GOT3 (cell line): ENCODE data around the gene MYO1E.
"Not testable (repeated sequence)": the region's sequence is repeated elsewhere in the genome, so short reads cannot be mapped to it uniquely, and the experiment has no call there.

Experiments
- DNase-seq: peaks from one replicate; lab custom pipeline; 2025; ENCODE audit warnings: mixed read lengths; lab: John Stamatoyannopoulos, UW

The MYO1E gene

GRCh38 chr15:59162080-59162479 lies 210.6 kb downstream of the MYO1E start:
- not testable (repeated sequence) for DNase-seq

DNA sequence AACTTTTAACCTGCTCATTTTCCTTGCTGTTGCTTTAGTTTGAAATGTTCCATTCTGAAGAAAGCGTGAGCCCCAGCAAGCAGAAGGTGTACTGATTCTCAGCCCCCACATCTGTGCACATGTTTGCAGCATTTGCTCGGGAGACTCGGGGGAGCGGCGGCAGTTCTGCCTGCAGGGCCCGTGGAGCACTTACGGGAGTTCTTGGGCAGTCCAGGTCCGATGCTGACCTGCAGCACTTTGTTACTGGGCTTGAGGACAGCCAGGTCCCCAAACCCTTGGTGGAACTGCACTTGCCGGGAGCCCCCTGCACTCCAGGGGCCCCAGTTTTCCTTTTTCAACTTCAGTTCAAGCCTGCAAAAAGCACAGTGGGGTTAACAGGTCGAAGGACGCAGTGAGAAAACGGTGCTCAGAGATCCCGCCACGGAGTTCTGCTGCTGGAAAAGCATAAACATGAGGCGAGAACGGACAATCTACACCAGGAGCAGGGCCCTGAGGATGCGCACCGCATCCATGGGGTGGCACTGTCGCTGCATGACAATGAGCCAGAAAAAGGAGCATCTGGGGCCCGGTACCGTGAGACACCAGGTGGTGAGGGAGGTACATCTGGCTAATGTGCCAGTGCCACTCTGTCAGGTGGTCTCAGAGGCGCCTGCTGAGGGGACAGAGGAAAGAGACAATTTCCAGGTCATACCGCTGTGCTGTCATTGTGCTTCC lies 211.6 kb downstream of the MYO1E start:
- no peak for DNase-seq

- DNase-seq: no peak
Observed at GRCh38 chr15:59159210-59159609, 213.5 kb downstream of the MYO1E start.

- no peak for DNase-seq
Observed at GRCh38 chr15:59158701-59159034, 214.0 kb downstream of the MYO1E start.

GRCh38 chr15:59157840-59158700 lies 214.6 kb downstream of the MYO1E start:
- DNase-seq: no peak

GRCh38 chr15:59157396-59157795 lies 215.3 kb downstream of the MYO1E start:
- DNase-seq: no peak

- no peak for DNase-seq
Observed at GRCh38 chr15:59155431-59155830, 217.2 kb downstream of the MYO1E start.

- no peak for DNase-seq
Observed at GRCh38 chr15:59154243-59154642, 218.4 kb downstream of the MYO1E start.

- DNase-seq: no peak
Observed at GRCh38 chr15:59153466-59153865, 219.2 kb downstream of the MYO1E start.

DNA sequence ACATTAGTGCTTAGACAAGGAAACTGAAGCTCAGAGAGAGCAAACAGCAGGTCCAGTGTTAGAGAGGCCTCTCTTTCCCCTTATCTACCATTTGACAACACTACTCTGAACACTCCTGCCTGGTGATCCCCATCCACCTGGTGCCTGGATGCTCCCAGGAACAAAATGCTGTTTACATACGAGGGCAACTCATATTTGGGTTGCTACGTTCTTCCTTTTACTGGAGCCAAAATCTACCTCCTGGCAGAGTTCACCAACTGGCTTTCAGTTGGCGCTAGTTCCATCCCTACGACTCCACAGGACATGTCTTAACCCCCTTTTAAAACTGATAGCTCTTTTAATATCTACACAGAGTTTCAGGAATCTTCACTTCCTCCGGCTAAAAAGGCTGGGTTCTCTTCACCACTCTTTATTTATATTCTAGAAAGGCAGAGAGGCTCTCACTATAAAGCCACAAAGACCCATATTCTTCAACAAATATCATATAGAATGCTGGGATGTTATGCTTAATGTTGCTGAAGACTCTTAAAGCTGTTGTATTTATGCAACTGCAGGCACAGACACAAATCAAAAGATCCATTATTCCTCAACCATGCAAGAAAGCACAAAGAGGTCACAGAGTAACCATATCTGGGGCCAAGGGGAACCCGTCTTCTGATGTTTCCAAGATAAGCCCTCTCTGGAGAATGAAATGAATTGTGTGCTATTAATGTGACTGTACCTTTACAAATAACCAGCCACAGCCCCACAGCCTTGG lies 219.8 kb downstream of the MYO1E start:
- no peak for DNase-seq

- DNase-seq: no peak
Observed at GRCh38 chr15:59150185-59150584, 222.5 kb downstream of the MYO1E start.

GRCh38 chr15:59148153-59148833 lies 224.4 kb downstream of the MYO1E start:
- DNase-seq: no peak

- DNase-seq: no peak
Observed at GRCh38 chr15:59147666-59148065, 225.0 kb downstream of the MYO1E start.

- not testable (repeated sequence) for DNase-seq
Observed at GRCh38 chr15:59144594-59144993, 228.1 kb downstream of the MYO1E start.

GRCh38 chr15:59143281-59143680 lies 229.4 kb downstream of the MYO1E start:
- no peak for DNase-seq

DNA sequence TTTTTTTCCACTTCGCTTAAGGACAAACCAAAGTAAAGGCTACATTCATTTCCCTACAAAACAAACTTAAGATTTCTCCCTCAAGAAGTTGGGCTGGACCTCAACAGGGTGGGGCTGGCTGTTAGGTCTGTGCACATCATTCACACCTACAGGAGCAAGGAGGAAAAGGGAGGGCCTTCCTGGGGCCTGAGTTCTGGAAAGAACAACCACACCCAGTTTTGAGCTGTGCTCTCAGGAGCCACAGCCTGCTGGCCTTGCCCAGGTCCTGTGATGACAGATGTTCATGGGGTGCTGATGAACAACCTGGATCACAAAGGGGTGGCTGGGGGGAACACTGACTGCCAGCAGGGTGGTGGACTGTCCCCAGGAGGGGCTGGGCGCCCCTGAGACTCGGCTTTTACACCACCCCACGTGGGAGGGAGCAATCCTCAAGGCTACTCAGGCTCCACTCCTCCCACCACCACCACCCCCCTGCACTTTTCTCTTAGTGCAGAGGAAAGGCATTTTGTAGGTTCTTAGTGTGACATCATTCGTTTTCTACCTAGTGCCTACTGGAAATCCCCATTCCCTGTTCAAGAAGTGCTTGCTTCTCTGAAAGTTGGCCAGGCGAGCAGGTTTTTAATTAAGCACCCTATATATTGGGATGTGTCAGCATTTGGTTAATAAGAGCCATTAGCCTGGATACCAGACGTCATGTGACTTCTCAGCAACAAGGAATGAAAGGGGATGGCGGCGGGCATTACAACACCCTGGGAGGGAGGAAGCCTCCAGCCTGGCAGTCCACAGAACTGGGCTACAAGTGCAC lies 232.0 kb downstream of the MYO1E start:
- no peak for DNase-seq

DNA sequence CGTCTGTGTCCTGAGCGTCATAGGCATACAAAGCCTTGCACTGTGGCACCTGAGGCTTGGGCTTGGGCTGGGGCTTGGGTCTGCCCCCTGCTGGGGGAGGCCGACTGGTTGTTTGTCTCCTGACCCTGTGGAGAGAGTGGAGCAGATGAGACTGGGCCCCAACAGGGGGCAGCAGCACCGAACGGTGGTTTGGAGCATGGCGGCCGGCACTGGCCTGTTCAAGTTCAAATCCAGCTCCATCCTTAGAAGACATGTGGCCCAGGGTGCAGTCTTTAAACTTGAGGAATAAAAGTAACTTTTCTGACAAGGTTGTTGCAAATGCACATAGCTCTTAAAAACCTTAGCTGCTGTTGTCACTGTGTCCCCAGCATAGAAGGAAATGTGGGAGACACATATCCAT lies 234.4 kb downstream of the MYO1E start:
- no peak for DNase-seq

DNA sequence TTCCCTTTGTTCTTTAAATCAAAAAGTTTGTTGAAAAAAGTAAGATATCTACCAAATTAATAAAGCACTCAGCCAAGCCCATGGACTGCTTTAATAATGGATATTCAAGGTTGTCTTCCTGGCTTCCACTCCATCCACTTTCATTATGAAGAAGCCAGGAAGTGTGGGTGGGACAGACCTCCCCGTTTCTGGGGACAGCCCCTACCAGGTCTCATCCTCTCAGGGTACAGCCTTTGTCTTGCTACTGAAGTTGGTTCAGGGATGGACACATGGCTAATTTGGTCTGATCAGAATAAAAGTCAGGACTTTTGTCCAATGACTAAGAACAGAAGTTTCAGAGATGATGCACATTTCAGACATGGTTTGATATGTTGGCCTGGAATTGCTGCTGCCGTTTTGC lies 235.1 kb downstream of the MYO1E start:
- DNase-seq: no peak

- DNase-seq: no peak
Observed at GRCh38 chr15:59133929-59134427, 238.7 kb downstream of the MYO1E start.

DNA sequence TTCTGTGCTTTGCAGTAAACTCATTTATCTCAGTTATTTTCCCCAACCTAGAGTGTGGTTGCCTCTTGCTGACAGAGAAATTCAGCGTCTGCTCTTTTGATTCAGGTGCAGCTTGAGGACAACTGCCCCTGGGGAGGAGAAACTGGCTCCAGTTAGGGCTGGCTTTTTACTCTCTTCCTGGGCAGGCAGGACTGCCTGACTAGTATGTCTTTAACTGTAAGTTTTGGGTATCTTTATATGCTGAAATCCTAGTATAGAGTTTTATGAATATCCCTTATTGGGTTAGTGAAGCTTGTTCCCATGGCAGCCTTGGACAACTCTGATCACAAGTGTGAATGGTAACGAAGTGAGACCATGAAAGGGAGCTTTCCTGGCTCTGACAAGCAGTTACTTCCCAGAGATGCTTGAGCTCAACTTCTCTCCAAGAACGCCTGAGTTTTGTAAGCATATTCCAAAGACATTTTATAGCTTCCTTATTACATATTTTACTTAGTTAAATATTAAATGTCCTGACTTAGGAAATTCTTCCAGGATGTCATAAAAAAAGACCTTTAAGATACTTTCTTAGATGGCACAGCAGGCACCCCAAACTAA lies 240.6 kb downstream of the MYO1E start:
- DNase-seq: no peak

DNA sequence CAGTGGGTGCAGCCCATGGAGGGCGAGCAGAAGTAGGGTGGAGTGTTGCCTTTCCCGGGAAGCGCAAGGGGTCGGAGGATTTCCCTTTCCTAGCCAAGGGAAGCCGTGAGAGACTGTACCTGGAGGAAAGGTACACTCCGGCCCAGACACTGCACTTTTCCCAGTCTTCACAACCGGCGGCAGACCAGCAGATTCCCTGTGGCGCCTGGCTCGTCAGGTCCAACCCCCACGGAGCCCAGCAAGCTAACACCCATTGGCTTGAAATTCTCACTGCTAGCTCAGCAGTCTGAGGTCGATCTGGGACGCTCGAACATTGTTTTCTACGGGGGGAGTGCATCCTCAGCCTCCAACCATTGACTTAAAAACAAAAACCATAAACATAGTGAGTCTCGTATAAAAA lies 241.2 kb downstream of the MYO1E start:
- DNase-seq: no peak
